IMR-90 (cell line): ENCODE results near the gene SPP2. TPM values are rescaled to one million over a fixed set of nuclear protein-coding genes. Genes with fewer than 3 reads are reported as not detected.

ENCODE experiments used
- ATAC-seq: fragments of 200-7000 bp; cut with Tn5 transposase; 2 replicates; pipeline ENCODE4 v1.9.1; 2020; ENCODE audit warnings: low read depth, mild to moderate bottlenecking, moderate library complexity
- BruUV-seq: library from RNA; stranded (reverse); fragments of 400-500 nt; replicated peaks from 2 replicates; lab custom pipeline; 2021; lab: Mats Ljungman, UMichigan
- CTCF ChIA-PET: fragments of 300-600 bp; formaldehyde crosslinking; extraction: SDS; loops from one replicate; lab custom pipeline; 2021; ENCODE audit warnings: antibody characterized with exemption; lab: Yijun Ruan, JAX
- POLR2A ChIA-PET: fragments of 300-600 bp; sonication (Branson Sonifier 250); formaldehyde crosslinking; loops from one replicate; lab custom pipeline; 2022; ENCODE audit warnings: antibody characterized with exemption; ENCODE audit not compliant: unreplicated experiment; lab: Charles Lee
- DNase-seq: peaks from one replicate; pipeline ENCODE4 v3.0.0; 2013
- H2AFZ ChIP-seq: replicated peaks from 2 replicates; pipeline ENCODE3; 2013; ENCODE audit warnings: low read length, mild to moderate bottlenecking; ENCODE audit not compliant: poor library complexity
- H2AK5ac ChIP-seq: 2 replicates; pipeline ENCODE4 v1.6.1; 2013; ENCODE audit warnings: low read depth, low read length, inconsistent platforms
- H2AK9ac ChIP-seq: replicated peaks from 2 replicates; pipeline ENCODE3; 2013; ENCODE audit warnings: mild to moderate bottlenecking, low read depth, low read length, moderate library complexity; ENCODE audit not compliant: poor library complexity
- H2BK120ac ChIP-seq: 2 replicates; pipeline ENCODE4 v1.6.1; 2013; ENCODE audit warnings: low read depth, low read length, inconsistent platforms
- H2BK15ac ChIP-seq: 3 replicates; pipeline ENCODE4 v1.6.1; 2013; ENCODE audit warnings: low read depth, low read length, inconsistent platforms
- H2BK20ac ChIP-seq: 2 replicates; pipeline ENCODE4 v1.6.1; 2013; ENCODE audit warnings: low read depth, mild to moderate bottlenecking, inconsistent platforms, low read length, moderate library complexity
- H2BK5ac ChIP-seq: 2 replicates; pipeline ENCODE4 v1.6.1; 2013; ENCODE audit warnings: mild to moderate bottlenecking, low read depth, low read length, inconsistent platforms; ENCODE audit not compliant: poor library complexity, severe bottlenecking
- H3K14ac ChIP-seq: replicated peaks from 2 replicates; pipeline ENCODE4 v1.6.1; 2013; ENCODE audit warnings: low read depth, low read length, inconsistent platforms
- H3K18ac ChIP-seq: 2 replicates; pipeline ENCODE4 v1.6.1; 2013; ENCODE audit warnings: low read depth, low read length, control low read depth
- H3K23ac ChIP-seq: 2 replicates; pipeline ENCODE4 v1.6.1; 2013; ENCODE audit warnings: low read depth, low read length, inconsistent platforms
- H3K27ac ChIP-seq: 2 replicates; pipeline ENCODE4 v1.5.1; 2013; ENCODE audit warnings: mild to moderate bottlenecking, control low read depth, low read length; ENCODE audit not compliant: insufficient read depth
- H3K27me3 ChIP-seq: 2 replicates; pipeline ENCODE4 v1.6.1; 2013; ENCODE audit warnings: low read length; ENCODE audit not compliant: control insufficient read depth, insufficient read depth
- H3K36me3 ChIP-seq: 2 replicates; pipeline ENCODE4 v1.6.1; 2013; ENCODE audit warnings: low read length, mixed read lengths; ENCODE audit not compliant: control insufficient read depth, insufficient read depth
- H3K4ac ChIP-seq: 2 replicates; pipeline ENCODE4 v1.6.1; 2013; ENCODE audit warnings: low read depth, low read length, inconsistent platforms
- H3K4me1 ChIP-seq: 2 replicates; pipeline ENCODE4 v1.6.1; 2013; ENCODE audit warnings: low read length, mixed read lengths; ENCODE audit not compliant: control insufficient read depth, insufficient read depth
- H3K4me2 ChIP-seq: 2 replicates; pipeline ENCODE4 v1.6.1; 2013; ENCODE audit warnings: low read depth, mild to moderate bottlenecking, control low read depth, low read length, moderate library complexity
- H3K4me3 ChIP-seq: 2 replicates; pipeline ENCODE4 v1.5.1; 2013; ENCODE audit warnings: low read depth, mild to moderate bottlenecking, control low read depth, low read length, moderate library complexity; ENCODE audit not compliant: insufficient read depth
- H3K56ac ChIP-seq: 2 replicates; pipeline ENCODE4 v1.6.1; 2013; ENCODE audit warnings: low read length, inconsistent platforms; ENCODE audit not compliant: insufficient read depth; ENCODE audit errors: extremely low read depth
- H3K79me1 ChIP-seq, 2 experiments: 2 replicates each; pipeline ENCODE4 v1.6.1; 2013; ENCODE audit warnings: low read length in 2 of 2, inconsistent platforms in 1 of 2, low read depth in 1 of 2
- H3K9ac ChIP-seq: 2 replicates; pipeline ENCODE4 v1.6.1; 2013; ENCODE audit warnings: low read depth, low read length, control low read depth
- H3K9me1 ChIP-seq: 2 replicates; pipeline ENCODE4 v1.6.1; 2013; ENCODE audit warnings: low read length, inconsistent platforms; ENCODE audit not compliant: insufficient read depth
- H3K9me3 ChIP-seq: 2 replicates; pipeline ENCODE4 v1.6.1; 2013; ENCODE audit warnings: low read length; ENCODE audit not compliant: control insufficient read depth, insufficient read depth
- H4K20me1 ChIP-seq: 2 replicates; pipeline ENCODE4 v1.6.1; 2013; ENCODE audit warnings: low read length, inconsistent platforms; ENCODE audit not compliant: insufficient read depth
- H4K5ac ChIP-seq: 2 replicates; pipeline ENCODE4 v1.6.1; 2013; ENCODE audit warnings: mild to moderate bottlenecking, low read depth, low read length, control low read depth
- H4K8ac ChIP-seq, 2 experiments: 2 replicates each; pipeline ENCODE4 v1.6.1; 2013; ENCODE audit warnings: low read depth in 2 of 2, low read length in 2 of 2, control low read depth in 1 of 2, inconsistent platforms in 1 of 2
- H4K91ac ChIP-seq: 2 replicates; pipeline ENCODE4 v1.6.1; 2013; ENCODE audit warnings: low read depth, low read length, inconsistent platforms; ENCODE audit not compliant: insufficient read depth
- CEBPB ChIP-seq: IDR thresholded peaks from 2 replicates; pipeline ENCODE4 v1.6.1; 2012; ENCODE audit warnings: low read depth, low read length, improper control_type of control experiment
- FOS ChIP-seq: fragments of 150-350 bp; IDR thresholded peaks from 2 replicates; pipeline ENCODE4 v1.6.1; 2016; ENCODE audit warnings: low read depth, low read length
- MXI1 ChIP-seq: IDR thresholded peaks from 2 replicates; pipeline ENCODE4 v1.6.1; 2012; ENCODE audit warnings: low read depth, mild to moderate bottlenecking, low read length, moderate library complexity, borderline replicate concordance
- POLR2A ChIP-seq: IDR thresholded peaks from 2 replicates; pipeline ENCODE4 v1.6.1; 2012; ENCODE audit warnings: mild to moderate bottlenecking, low read depth, low read length
- RAD21 ChIP-seq: IDR thresholded peaks from 2 replicates; pipeline ENCODE4 v1.6.1; 2012; ENCODE audit warnings: low read length, improper control_type of control experiment
- WGBS, 2 experiments: methylation state at CpG; one replicate each; pipeline versions ENCODE4 v1.1.5 to v1.1.7; 2013; ENCODE audit warnings: missing lambda C conversion rate in 2 of 2; ENCODE audit not compliant: insufficient read length in 1 of 2; ENCODE audit errors: extremely low coverage in 2 of 2; 5-methylcytosine and 5-hydroxymethylcytosine counted together
- dilution Hi-C: fragments of 300-500 bp; cut with HindIII; formaldehyde crosslinking; loops from one replicate; pipeline ENCODE4 v1.14.3; 2018; ENCODE audit warnings: low sequenced_read_pairs; ENCODE audit not compliant: unreplicated experiment
- in situ Hi-C: fragments of 300-500 bp; cut with MboI; formaldehyde crosslinking; loops from 3 replicates; pipeline ENCODE4 v1.14.3; 2019; ENCODE audit warnings: low sequenced_read_pairs, inconsistent platforms, mixed read lengths
- intact Hi-C: fragments of 100-400 bp; cut with micrococcal nuclease; formaldehyde crosslinking; loops from 2 replicates; pipeline ENCODE4 v1.10.0; 2022
- polyA plus RNA-seq, 3 experiments: library from polyadenylated mRNA; depleted of rRNA; stranded (reverse); fragments of >200 nt; gene quantifications; 2 replicates each; pipeline ENCODE4 v1.2.3, GENCODE V29; 2012; ENCODE audit warnings: low replicate concordance in 1 of 3
- total RNA-seq: library from RNA; depleted of rRNA; stranded (reverse); fragments of >200 nt; gene quantifications from 2 replicates; pipeline ENCODE4 v1.2.3, GENCODE V29; 2012

SPP2 gene
- total and polyA plus RNA-seq, 2 of the 4 experiments (the other 2 are of a cell fraction) = not detected

DNA sequence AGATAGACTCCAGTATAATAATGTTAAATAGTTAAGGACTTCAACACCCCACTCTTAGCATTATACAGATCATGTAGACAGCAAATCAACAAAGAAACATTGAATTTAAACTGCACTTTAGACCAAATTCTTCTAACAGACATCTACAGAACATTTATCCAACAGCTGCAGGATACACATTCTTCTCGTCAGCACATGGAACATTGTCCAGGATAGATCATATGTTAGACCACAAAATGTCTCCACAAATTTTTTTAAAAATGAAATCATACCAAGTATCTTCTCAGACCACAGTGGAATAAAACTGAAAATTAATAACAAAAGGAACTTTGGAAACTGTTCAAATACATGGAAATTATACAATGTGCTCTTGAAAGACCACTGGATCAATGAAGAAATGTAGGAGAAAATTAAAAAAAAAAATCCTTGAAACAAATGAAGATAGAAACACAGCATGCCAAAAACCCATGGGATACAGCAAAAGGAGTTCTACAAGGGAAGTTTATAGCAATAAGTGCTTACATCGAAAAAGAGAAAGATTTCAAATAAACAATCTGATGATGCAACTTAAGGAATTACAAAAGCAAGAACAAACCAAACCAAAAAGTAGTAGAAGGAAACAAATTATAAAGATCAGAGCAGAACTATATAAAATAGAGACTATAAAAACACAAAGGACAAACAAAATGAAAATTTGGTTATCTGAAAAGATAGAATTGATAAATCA, 12.3 kb upstream of the SPP2 start:
- Histone ChIP-seq H2BK20ac (no peak overlapping the region), H2AFZ (no peak overlapping the region), H3K9ac (no peak overlapping the region), H2BK5ac (no peak overlapping the region), H3K36me3 (no peaks in the 10 kb centered on the region), H3K79me1 (no peaks in the 10 kb centered on the region), H3K4me1 (no peaks in the 10 kb centered on the region), H3K9me3 (peaks cover 4% of the 10 kb centered on the region), H3K18ac (no peak overlapping the region; the same call in 1 of the 2 replicates), H3K27ac (peak overlapping the region; percentile 44; the same call in 1 of the 2 replicates), H2AK5ac (no peak overlapping the region), H3K4me2 (peak overlapping the region; percentile 35; the same call in 1 of the 2 replicates), H3K14ac (no peak overlapping the region), H3K23ac (no peak overlapping the region), H3K56ac (no peak overlapping the region), H4K20me1 (no peaks in the 10 kb centered on the region), H3K4ac (no peak overlapping the region), H2BK120ac (no peak overlapping the region), H4K5ac (no peak overlapping the region), H4K91ac (no peak overlapping the region), H3K27me3 (peaks cover 2% of the 10 kb centered on the region; the same call in 1 of the 2 replicates), H3K9me1 (no peaks in the 10 kb centered on the region), H4K8ac (no peak overlapping the region), H2BK15ac (no peak overlapping the region), H2AK9ac (no peak overlapping the region), H3K4me3 (no peak overlapping the region)
- ATAC-seq (no peak), DNase-seq (peak; percentile 45)
- intact Hi-C loops (no loop called here), in situ Hi-C loops (no loop called here), dilution Hi-C loops (no loop called here)
- CTCF ChIA-PET = interaction anchor here (0.6 kb wide), 1 partner anchor 140 kb away, joined by 4 read pairs; no protein-coding TSS in a partner anchor
- no CpG with 5 or more reads among the region's 2 CpGs for WGBS, 2 experiments
- no TSS peak for BruUV-seq
- POLR2A ChIA-PET = no interaction called here
- no peak for TF ChIP-seq RAD21
- TF ChIP-seq FOS = no peak
- TF ChIP-seq POLR2A = no peak
- TF ChIP-seq MXI1 = no peak
- TF ChIP-seq CEBPB = peak; percentile 56; the same call in 1 of the 2 replicates
